CD8-positive, alpha-beta memory T cell (primary cell): ENCODE data around the gene PABPN1L. TPM values are rescaled to one million over a fixed set of nuclear protein-coding genes. Genes with fewer than 3 reads are reported as not detected.

Experiments
- CTCF ChIA-PET: fragments of 350-600 bp; sonication (Branson Sonifier 250); formaldehyde crosslinking; loops from one replicate; lab custom pipeline; 2021; ENCODE audit warnings: antibody characterized with exemption; lab: Charles Lee
- POLR2A ChIA-PET: fragments of 350-600 bp; sonication (Branson Sonifier 250); formaldehyde crosslinking; loops from one replicate; lab custom pipeline; 2021; ENCODE audit warnings: antibody characterized with exemption; lab: Charles Lee
- DNase-seq, 5 donors: peaks; one replicate each; pipeline versions ENCODE4 v3.0.0 to v3.0.0-alpha.2; 2020 to 2022; ENCODE audit warnings: mixed read lengths in 1 of 5
- H3K27ac ChIP-seq: one replicate; pipeline ENCODE4 v1.7.0; 2013; ENCODE audit warnings: low read depth, mild to moderate bottlenecking, low read length, moderate library complexity
- H3K27me3 ChIP-seq: 2 replicates; pipeline ENCODE4 v1.7.0; 2013; ENCODE audit warnings: low read length, mild to moderate bottlenecking; ENCODE audit not compliant: insufficient read depth, poor library complexity, severe bottlenecking
- H3K36me3 ChIP-seq: 2 replicates; pipeline ENCODE4 v1.7.0; 2013; ENCODE audit warnings: mild to moderate bottlenecking, low read length, moderate library complexity; ENCODE audit not compliant: insufficient read depth
- H3K4me1 ChIP-seq: 2 replicates; pipeline ENCODE4 v1.7.0; 2013; ENCODE audit warnings: mild to moderate bottlenecking, low read length, moderate library complexity; ENCODE audit not compliant: insufficient read depth
- H3K4me3 ChIP-seq: 2 replicates; pipeline ENCODE4 v1.7.0; 2013; ENCODE audit warnings: mild to moderate bottlenecking, low read length
- H3K9me3 ChIP-seq: 2 replicates; pipeline ENCODE4 v1.7.0; 2013; ENCODE audit warnings: mild to moderate bottlenecking, low read length
- H3K27ac Mint-ChIP-seq, 8 donors: one replicate each; pipeline ENCODE4 v1.8.0; 2020 to 2021; ENCODE audit warnings: mixed read lengths in 8 of 8, mild to moderate bottlenecking in 6 of 8, inconsistent platforms in 3 of 8, moderate library complexity in 3 of 8
- H3K27me3 Mint-ChIP-seq, 2 donors: one replicate each; pipeline ENCODE4 v1.8.0; 2020 to 2021; ENCODE audit warnings: mixed read lengths in 2 of 2, mild to moderate bottlenecking in 1 of 2, moderate library complexity in 1 of 2
- H3K36me3 Mint-ChIP-seq, 3 donors: one replicate each; pipeline ENCODE4 v1.8.0; 2020 to 2021; ENCODE audit warnings: mixed read lengths in 3 of 3, inconsistent platforms in 1 of 3, mild to moderate bottlenecking in 1 of 3
- H3K4me1 Mint-ChIP-seq, 3 donors: one replicate each; pipeline ENCODE4 v1.8.0; 2020 to 2021; ENCODE audit warnings: mixed read lengths in 3 of 3, inconsistent platforms in 1 of 3, mild to moderate bottlenecking in 1 of 3
- H3K4me3 Mint-ChIP-seq, 7 donors: one replicate each; pipeline ENCODE4 v1.8.0; 2020 to 2021; ENCODE audit warnings: mixed read lengths in 7 of 7, mild to moderate bottlenecking in 6 of 7, moderate library complexity in 4 of 7, inconsistent platforms in 2 of 7
- H3K9me3 Mint-ChIP-seq, 5 donors: one replicate each; pipeline ENCODE4 v1.8.0; 2020 to 2022; ENCODE audit warnings: mixed read lengths in 5 of 5, mild to moderate bottlenecking in 3 of 5, moderate library complexity in 2 of 5, inconsistent platforms in 1 of 5
- polyA plus RNA-seq: library from polyadenylated mRNA; unstranded; fragments of 300-500 nt; fragmentation: Illumina TruSeq; gene quantifications from one replicate; pipeline ENCODE4 v1.2.3, GENCODE V29; 2021
- total RNA-seq, 2 experiments: library from RNA; stranded (reverse); gene quantifications; one replicate each; pipeline ENCODE4 v1.2.3, GENCODE V29; 2021

The PABPN1L gene
- total and polyA plus RNA-seq, 3 experiments from 2014 or later = not detected

DNA sequence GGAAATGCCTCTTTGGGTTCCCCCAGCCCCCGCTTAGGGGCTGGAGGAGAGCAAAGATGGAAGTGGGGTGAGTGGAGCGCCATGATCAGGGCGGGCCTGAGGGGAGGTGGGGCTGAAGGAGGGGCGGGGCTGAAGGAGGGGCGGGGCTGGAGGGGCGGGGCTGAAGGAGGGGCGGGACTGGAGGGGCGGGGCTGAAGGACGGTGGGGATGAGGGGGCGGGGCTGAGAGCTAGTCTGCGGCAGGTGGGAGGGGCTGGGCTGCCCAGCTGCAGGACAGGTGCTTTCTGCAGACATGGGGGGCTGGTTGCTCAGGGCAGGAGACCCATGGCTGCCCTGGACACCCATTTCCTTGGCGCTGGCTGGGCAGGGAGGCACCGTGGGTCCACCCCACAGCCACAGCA, 39.1 kb upstream of the PABPN1L start:
- no peak overlapping the region for H3K4me3 ChIP-seq
- H3K9me3 ChIP-seq = no peaks in the 10 kb centered on the region
- Mint-ChIP-seq H3K9me3 (no peaks in the 10 kb centered on the region), H3K4me1 (peaks cover 0 to 3% (median 0%) of the 10 kb centered on the region in 3 donors), H3K27ac (no peak overlapping the region), H3K36me3 (no peaks in the 10 kb centered on the region), H3K27me3 (peaks cover 0 to 2% of the 10 kb centered on the region in 2 donors), H3K4me3 (no peak overlapping the region)
- no peak for DNase-seq
- no peak overlapping the region for H3K27ac ChIP-seq
- no peaks in the 10 kb centered on the region for H3K36me3 ChIP-seq
- ChIA-PET CTCF (no interaction called here), POLR2A (no interaction called here)
- H3K4me1 ChIP-seq = no peaks in the 10 kb centered on the region
- no peaks in the 10 kb centered on the region for H3K27me3 ChIP-seq

- no peak overlapping the region for H3K27ac ChIP-seq
- H3K9me3 Mint-ChIP-seq = no peaks in the 10 kb centered on the region
- no peak for DNase-seq
- H3K27me3 Mint-ChIP-seq = no peaks in the 10 kb centered on the region
- H3K27me3 ChIP-seq = no peaks in the 10 kb centered on the region
- H3K4me1 Mint-ChIP-seq = peaks cover 0 to 3% (median 0%) of the 10 kb centered on the region in 3 donors
- H3K4me3 Mint-ChIP-seq = no peak overlapping the region
- H3K4me1 ChIP-seq = no peaks in the 10 kb centered on the region
- H3K9me3 ChIP-seq = no peaks in the 10 kb centered on the region
- H3K27ac Mint-ChIP-seq = no peak overlapping the region
- ChIA-PET CTCF (no interaction called here), POLR2A (no interaction called here)
- H3K36me3 Mint-ChIP-seq = no peaks in the 10 kb centered on the region
- H3K4me3 ChIP-seq = no peak overlapping the region
- no peaks in the 10 kb centered on the region for H3K36me3 ChIP-seq
Measured at GRCh38 chr16:88904676-88905365, 38.4 kb upstream of the PABPN1L start.

DNA sequence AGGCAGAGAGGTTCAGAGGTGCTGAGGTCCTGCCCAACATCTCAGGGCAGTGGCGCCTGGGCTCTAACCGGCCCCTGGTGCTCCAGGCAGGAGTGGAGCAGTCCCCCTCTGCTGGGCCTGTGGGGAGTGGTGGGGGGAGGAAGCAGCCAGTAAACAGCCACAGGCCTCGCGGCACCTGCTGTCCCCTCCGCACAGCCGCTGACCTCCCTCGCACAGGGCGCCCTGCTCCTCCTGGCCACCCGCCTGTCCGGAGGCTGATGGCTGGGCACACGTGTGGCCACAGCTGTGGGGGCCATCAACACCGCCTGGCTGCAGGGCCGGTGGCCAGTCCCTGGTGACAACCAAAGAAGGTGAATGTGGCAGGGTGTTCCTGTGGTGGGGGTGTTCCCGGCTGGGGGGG, 36.8 kb upstream of the PABPN1L start:
- no peaks in the 10 kb centered on the region for H3K36me3 Mint-ChIP-seq
- CTCF ChIA-PET = no interaction called here
- Histone ChIP-seq H3K27ac (no peak overlapping the region), H3K36me3 (no peaks in the 10 kb centered on the region), H3K4me3 (no peak overlapping the region), H3K27me3 (no peaks in the 10 kb centered on the region), H3K4me1 (no peaks in the 10 kb centered on the region), H3K9me3 (no peaks in the 10 kb centered on the region)
- H3K4me1 Mint-ChIP-seq = peaks cover 0 to 3% (median 0%) of the 10 kb centered on the region in 3 donors
- DNase-seq = no peak
- POLR2A ChIA-PET = no interaction called here
- no peak overlapping the region for H3K4me3 Mint-ChIP-seq
- no peaks in the 10 kb centered on the region for H3K9me3 Mint-ChIP-seq
- H3K27ac Mint-ChIP-seq = no peak overlapping the region
- H3K27me3 Mint-ChIP-seq = no peaks in the 10 kb centered on the region

GRCh38 chr16:88902744-88903143, 36.3 kb upstream of the PABPN1L start:
- no peak for DNase-seq
- Mint-ChIP-seq H3K36me3 (no peaks in the 10 kb centered on the region), H3K27me3 (no peaks in the 10 kb centered on the region), H3K9me3 (no peaks in the 10 kb centered on the region), H3K4me1 (peaks cover 0 to 3% (median 0%) of the 10 kb centered on the region in 3 donors), H3K27ac (no peak overlapping the region), H3K4me3 (no peak overlapping the region)
- Histone ChIP-seq H3K27me3 (no peaks in the 10 kb centered on the region), H3K27ac (no peak overlapping the region), H3K4me1 (no peaks in the 10 kb centered on the region), H3K4me3 (no peak overlapping the region), H3K36me3 (no peaks in the 10 kb centered on the region), H3K9me3 (no peaks in the 10 kb centered on the region)
- CTCF ChIA-PET = no interaction called here
- POLR2A ChIA-PET = no interaction called here

DNA sequence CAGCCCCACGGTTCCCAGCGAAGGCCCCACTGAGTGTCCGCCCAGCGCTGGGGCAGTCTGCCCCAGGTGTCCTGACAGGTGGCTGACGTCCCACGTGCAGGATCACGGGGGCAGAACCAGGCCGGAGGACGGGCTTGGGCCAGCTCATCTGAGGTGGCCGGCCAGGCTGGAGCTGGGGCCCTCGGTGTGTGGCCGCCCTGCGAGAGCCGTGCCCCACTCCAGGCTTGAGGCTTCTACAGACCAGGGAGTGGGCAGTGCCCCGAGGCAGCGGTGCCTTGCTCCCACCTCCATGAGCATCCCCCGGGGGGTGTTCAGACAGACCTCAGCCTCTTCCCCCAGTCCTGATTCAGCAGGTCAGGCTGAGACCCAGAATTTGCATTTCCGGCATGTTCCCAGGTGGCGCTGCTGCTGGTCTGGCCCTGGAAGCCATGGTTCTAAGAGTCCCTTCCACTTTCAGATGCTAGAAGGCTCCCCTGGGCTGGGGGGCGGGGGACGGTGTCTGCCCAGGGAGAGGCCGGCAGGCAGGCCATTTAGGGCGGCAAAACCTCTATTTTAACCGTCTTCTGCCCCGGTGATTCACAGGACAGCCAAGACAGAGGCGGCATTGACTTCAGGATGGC, 35.4 kb upstream of the PABPN1L start:
- no peaks in the 10 kb centered on the region for H3K4me1 ChIP-seq
- no peak overlapping the region for H3K27ac ChIP-seq
- no peaks in the 10 kb centered on the region for H3K27me3 Mint-ChIP-seq
- no peaks in the 10 kb centered on the region for H3K9me3 Mint-ChIP-seq
- no peak overlapping the region for H3K4me3 Mint-ChIP-seq
- H3K27ac Mint-ChIP-seq = no peak overlapping the region
- H3K4me1 Mint-ChIP-seq = peaks cover 0 to 3% (median 0%) of the 10 kb centered on the region in 3 donors
- H3K9me3 ChIP-seq = no peaks in the 10 kb centered on the region
- no peak overlapping the region for H3K4me3 ChIP-seq
- no peaks in the 10 kb centered on the region for H3K36me3 Mint-ChIP-seq
- H3K27me3 ChIP-seq = no peaks in the 10 kb centered on the region
- no peak for DNase-seq
- POLR2A ChIA-PET = no interaction called here
- H3K36me3 ChIP-seq = no peaks in the 10 kb centered on the region
- CTCF ChIA-PET = no interaction called here

DNA sequence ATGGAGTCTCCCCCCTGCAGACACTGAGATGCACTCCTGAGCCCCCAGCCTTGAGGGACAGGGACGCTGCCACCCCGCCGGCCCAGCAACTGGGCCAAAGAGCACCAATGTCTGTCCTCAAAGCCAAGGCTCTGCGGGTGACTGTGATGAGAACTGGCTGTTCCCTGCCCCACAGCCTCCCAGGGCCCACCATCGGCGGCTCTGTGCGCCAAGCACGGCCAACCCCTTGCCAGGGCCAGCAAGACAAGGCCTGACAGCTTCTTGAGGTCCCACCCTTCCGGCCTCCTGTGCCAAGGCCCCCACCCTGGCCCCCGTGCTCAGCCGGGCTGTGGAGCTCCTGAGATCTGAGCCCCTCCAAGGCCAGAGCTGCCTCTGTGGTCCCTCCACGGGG, 34.2 kb upstream of the PABPN1L start:
- Histone ChIP-seq H3K9me3 (no peaks in the 10 kb centered on the region), H3K4me3 (no peak overlapping the region), H3K4me1 (no peaks in the 10 kb centered on the region), H3K36me3 (no peaks in the 10 kb centered on the region), H3K27me3 (no peaks in the 10 kb centered on the region), H3K27ac (no peak overlapping the region)
- ChIA-PET CTCF (no interaction called here), POLR2A (no interaction called here)
- H3K4me3 Mint-ChIP-seq = no peak overlapping the region
- peaks cover 0 to 3% (median 0%) of the 10 kb centered on the region in 3 donors for H3K4me1 Mint-ChIP-seq
- DNase-seq = no peak
- H3K9me3 Mint-ChIP-seq = no peaks in the 10 kb centered on the region
- no peaks in the 10 kb centered on the region for H3K27me3 Mint-ChIP-seq
- no peak overlapping the region for H3K27ac Mint-ChIP-seq
- H3K36me3 Mint-ChIP-seq = no peaks in the 10 kb centered on the region

- CTCF ChIA-PET = no interaction called here
Measured at GRCh38 chr16:88899901-88900661, 33.6 kb upstream of the PABPN1L start.

GRCh38 chr16:88897696-88898425, 31.4 kb upstream of the PABPN1L start:
- no peak for DNase-seq
- H3K4me1 Mint-ChIP-seq = peaks cover 0 to 1% (median 0%) of the 10 kb centered on the region in 3 donors
- Histone ChIP-seq H3K9me3 (no peaks in the 10 kb centered on the region), H3K27ac (no peak overlapping the region), H3K36me3 (no peaks in the 10 kb centered on the region), H3K4me3 (no peak overlapping the region), H3K27me3 (no peaks in the 10 kb centered on the region), H3K4me1 (no peaks in the 10 kb centered on the region)
- H3K4me3 Mint-ChIP-seq = no peak overlapping the region
- POLR2A ChIA-PET = no interaction called here
- no peaks in the 10 kb centered on the region for H3K27me3 Mint-ChIP-seq
- CTCF ChIA-PET = no interaction called here
- H3K27ac Mint-ChIP-seq = no peak overlapping the region
- H3K9me3 Mint-ChIP-seq = no peaks in the 10 kb centered on the region
- no peaks in the 10 kb centered on the region for H3K36me3 Mint-ChIP-seq

More at GRCh38 chr16:88899901-88900661, 33.6 kb upstream of the PABPN1L start:
- no peaks in the 10 kb centered on the region for H3K9me3 Mint-ChIP-seq
- no peak overlapping the region for H3K4me3 ChIP-seq
- no peak overlapping the region for H3K27ac ChIP-seq
- no peak overlapping the region for H3K4me3 Mint-ChIP-seq
- no peak for DNase-seq
- peaks cover 0 to 3% (median 0%) of the 10 kb centered on the region in 3 donors for H3K4me1 Mint-ChIP-seq
- no peaks in the 10 kb centered on the region for H3K9me3 ChIP-seq
- H3K27me3 ChIP-seq = no peaks in the 10 kb centered on the region
- no peaks in the 10 kb centered on the region for H3K36me3 ChIP-seq
- no peak overlapping the region for H3K27ac Mint-ChIP-seq
- POLR2A ChIA-PET = no interaction called here
- no peaks in the 10 kb centered on the region for H3K4me1 ChIP-seq
- no peaks in the 10 kb centered on the region for H3K36me3 Mint-ChIP-seq
- H3K27me3 Mint-ChIP-seq = no peaks in the 10 kb centered on the region
